GM18502 (cell line): Measurements from ENCODE around the gene TAMALIN.
"Not testable (repeated sequence)": the region's sequence is repeated elsewhere in the genome, so short reads cannot be mapped to it uniquely, and the experiment has no call there.

Source experiments
- ATAC-seq: cut with Tn5 transposase; IDR thresholded peaks from one replicate; pipeline ENCODE4 v1.9.1; 2021; ENCODE audit warnings: mild to moderate bottlenecking; ENCODE audit not compliant: unreplicated experiment, poor library complexity

Gene TAMALIN

GRCh38 chr12:52006726-52007157, at the start of gene TAMALIN:
TAMALIN (plus strand) TSS chr12:52006946; CDS start chr12:52007020, 74 bp downstream.
- ATAC-seq = no peak

GRCh38 chr12:51958542-51958941, 48.2 kb upstream of the TAMALIN start:
- no peak for ATAC-seq

- ATAC-seq = no peak
These were observed 47.5 kb upstream of the TAMALIN start for GRCh38 chr12:51959211-51959610.

GRCh38 chr12:51959921-51960320, 46.8 kb upstream of the TAMALIN start:
- no peak for ATAC-seq

GRCh38 chr12:51960488-51960887, 46.3 kb upstream of the TAMALIN start:
- ATAC-seq = no peak

- no peak for ATAC-seq
These were observed 45.9 kb upstream of the TAMALIN start for GRCh38 chr12:51960890-51961289.

GRCh38 chr12:51961834-51962233, 44.9 kb upstream of the TAMALIN start:
- ATAC-seq = no peak

GRCh38 chr12:51962737-51963136, 44.0 kb upstream of the TAMALIN start:
- ATAC-seq = no peak

- ATAC-seq = no peak
These were observed 43.3 kb upstream of the TAMALIN start for GRCh38 chr12:51963477-51963876.

- no peak for ATAC-seq
These were observed 37.1 kb upstream of the TAMALIN start for GRCh38 chr12:51969643-51970042.

- peak; percentile 87 for ATAC-seq
These were observed 35.7 kb upstream of the TAMALIN start for GRCh38 chr12:51970904-51971646.

GRCh38 chr12:51971679-51972421, 34.9 kb upstream of the TAMALIN start:
- peak; percentile 41 for ATAC-seq

- no peak for ATAC-seq
These were observed 34.3 kb upstream of the TAMALIN start for GRCh38 chr12:51972422-51972812.

- no peak for ATAC-seq
These were observed 33.9 kb upstream of the TAMALIN start for GRCh38 chr12:51972849-51973273.

GRCh38 chr12:51973560-51973959, 33.2 kb upstream of the TAMALIN start:
- ATAC-seq = no peak

- ATAC-seq = no peak
These were observed 32.1 kb upstream of the TAMALIN start for GRCh38 chr12:51974646-51975045.

GRCh38 chr12:51975196-51975595, 31.6 kb upstream of the TAMALIN start:
- no peak for ATAC-seq

GRCh38 chr12:51976376-51977160, 30.2 kb upstream of the TAMALIN start:
- no peak for ATAC-seq

- no peak for ATAC-seq
These were observed 29.4 kb upstream of the TAMALIN start for GRCh38 chr12:51977320-51977753.

GRCh38 chr12:51979306-51979705, 27.4 kb upstream of the TAMALIN start:
- not testable (repeated sequence) for ATAC-seq
